HL-60/S4 (cell line): ENCODE measurements around the gene FOXA2.

Experiments used
- in situ Hi-C: fragments of 300-500 bp; cut with MboI; formaldehyde crosslinking; loops from 2 replicates; pipeline ENCODE4 v1.14.3; 2022; ENCODE audit warnings: low sequenced_read_pairs

FOXA2 gene

GRCh38 chr20:22542427-22542826, 41.9 kb downstream of the FOXA2 start:
- in situ Hi-C loops = no loop called here

- in situ Hi-C loops = no loop called here
Observed at GRCh38 chr20:22540832-22541231, 43.5 kb downstream of the FOXA2 start.

GRCh38 chr20:22536956-22537756, 47.2 kb downstream of the FOXA2 start:
- in situ Hi-C loops = no loop called here

GRCh38 chr20:22536141-22536828, 48.1 kb downstream of the FOXA2 start:
- in situ Hi-C loops = no loop called here

GRCh38 chr20:22535483-22535882, 48.9 kb downstream of the FOXA2 start:
- in situ Hi-C loops = no loop called here

- in situ Hi-C loops = no loop called here
Observed at GRCh38 chr20:22533823-22534751, 50.3 kb downstream of the FOXA2 start.

GRCh38 chr20:22532598-22532997, 51.8 kb downstream of the FOXA2 start:
- in situ Hi-C loops = no loop called here

- in situ Hi-C loops = no loop called here
Observed at GRCh38 chr20:22531756-22532155, 52.6 kb downstream of the FOXA2 start.

GRCh38 chr20:22531056-22531615, 53.2 kb downstream of the FOXA2 start:
- in situ Hi-C loops = no loop called here
